ENCODE data around the gene WASHC4.

The WASHC4 gene, protein sequence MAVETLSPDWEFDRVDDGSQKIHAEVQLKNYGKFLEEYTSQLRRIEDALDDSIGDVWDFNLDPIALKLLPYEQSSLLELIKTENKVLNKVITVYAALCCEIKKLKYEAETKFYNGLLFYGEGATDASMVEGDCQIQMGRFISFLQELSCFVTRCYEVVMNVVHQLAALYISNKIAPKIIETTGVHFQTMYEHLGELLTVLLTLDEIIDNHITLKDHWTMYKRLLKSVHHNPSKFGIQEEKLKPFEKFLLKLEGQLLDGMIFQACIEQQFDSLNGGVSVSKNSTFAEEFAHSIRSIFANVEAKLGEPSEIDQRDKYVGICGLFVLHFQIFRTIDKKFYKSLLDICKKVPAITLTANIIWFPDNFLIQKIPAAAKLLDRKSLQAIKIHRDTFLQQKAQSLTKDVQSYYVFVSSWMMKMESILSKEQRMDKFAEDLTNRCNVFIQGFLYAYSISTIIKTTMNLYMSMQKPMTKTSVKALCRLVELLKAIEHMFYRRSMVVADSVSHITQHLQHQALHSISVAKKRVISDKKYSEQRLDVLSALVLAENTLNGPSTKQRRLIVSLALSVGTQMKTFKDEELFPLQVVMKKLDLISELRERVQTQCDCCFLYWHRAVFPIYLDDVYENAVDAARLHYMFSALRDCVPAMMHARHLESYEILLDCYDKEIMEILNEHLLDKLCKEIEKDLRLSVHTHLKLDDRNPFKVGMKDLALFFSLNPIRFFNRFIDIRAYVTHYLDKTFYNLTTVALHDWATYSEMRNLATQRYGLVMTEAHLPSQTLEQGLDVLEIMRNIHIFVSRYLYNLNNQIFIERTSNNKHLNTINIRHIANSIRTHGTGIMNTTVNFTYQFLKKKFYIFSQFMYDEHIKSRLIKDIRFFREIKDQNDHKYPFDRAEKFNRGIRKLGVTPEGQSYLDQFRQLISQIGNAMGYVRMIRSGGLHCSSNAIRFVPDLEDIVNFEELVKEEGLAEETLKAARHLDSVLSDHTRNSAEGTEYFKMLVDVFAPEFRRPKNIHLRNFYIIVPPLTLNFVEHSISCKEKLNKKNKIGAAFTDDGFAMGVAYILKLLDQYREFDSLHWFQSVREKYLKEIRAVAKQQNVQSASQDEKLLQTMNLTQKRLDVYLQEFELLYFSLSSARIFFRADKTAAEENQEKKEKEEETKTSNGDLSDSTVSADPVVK

GRCh38 chr12:105107494-105108371 lies at the start of gene WASHC4:
Gene WASHC4, plus strand, starts transcription at chr12:105107731. Its CDS starts 70 bp downstream, at chr12:105107801.
- DNase-seq (ENCODE audit: low read depth in 2 of 2), result peak; percentile 86 to 87

- DNase-seq (ENCODE audit: low read depth in 2 of 2), result no peak
These were observed 46.7 kb upstream of the WASHC4 start for GRCh38 chr12:105060715-105061378.

DNA sequence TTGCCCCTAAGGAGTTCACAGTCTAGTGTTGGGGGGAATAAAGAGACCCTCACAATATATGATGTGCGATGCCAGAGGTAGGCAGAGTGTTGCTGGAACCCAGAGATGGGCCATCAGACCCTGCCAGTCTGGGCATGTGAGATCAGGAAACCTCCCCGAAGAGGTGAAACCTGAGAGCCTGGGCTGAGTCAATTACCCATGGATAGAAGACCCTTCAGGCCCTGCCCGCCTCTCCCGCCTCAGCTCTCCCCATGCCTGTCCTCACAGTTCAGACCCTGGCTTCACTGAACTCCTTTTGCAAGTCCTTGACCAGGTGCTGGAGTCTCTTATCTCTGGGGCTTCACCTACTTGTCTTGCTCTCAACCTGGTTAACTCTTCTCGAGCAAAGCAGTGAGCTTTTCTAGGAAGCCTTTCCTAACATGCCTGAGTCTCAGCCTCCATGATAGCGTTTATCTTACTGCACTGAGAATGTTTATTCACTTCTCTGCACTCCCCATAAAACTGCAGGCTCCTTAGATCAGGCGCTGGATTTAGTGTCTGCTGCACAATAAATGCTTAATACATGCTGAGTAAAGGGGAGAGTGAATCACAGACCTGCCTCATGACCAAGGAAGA lies 42.9 kb upstream of the WASHC4 start:
- no peak for DNase-seq (ENCODE audit: low read depth in 2 of 2)

GRCh38 chr12:105067511-105068031 lies 40.0 kb upstream of the WASHC4 start:
- DNase-seq (ENCODE audit: low read depth in 2 of 2), result no peak

DNA sequence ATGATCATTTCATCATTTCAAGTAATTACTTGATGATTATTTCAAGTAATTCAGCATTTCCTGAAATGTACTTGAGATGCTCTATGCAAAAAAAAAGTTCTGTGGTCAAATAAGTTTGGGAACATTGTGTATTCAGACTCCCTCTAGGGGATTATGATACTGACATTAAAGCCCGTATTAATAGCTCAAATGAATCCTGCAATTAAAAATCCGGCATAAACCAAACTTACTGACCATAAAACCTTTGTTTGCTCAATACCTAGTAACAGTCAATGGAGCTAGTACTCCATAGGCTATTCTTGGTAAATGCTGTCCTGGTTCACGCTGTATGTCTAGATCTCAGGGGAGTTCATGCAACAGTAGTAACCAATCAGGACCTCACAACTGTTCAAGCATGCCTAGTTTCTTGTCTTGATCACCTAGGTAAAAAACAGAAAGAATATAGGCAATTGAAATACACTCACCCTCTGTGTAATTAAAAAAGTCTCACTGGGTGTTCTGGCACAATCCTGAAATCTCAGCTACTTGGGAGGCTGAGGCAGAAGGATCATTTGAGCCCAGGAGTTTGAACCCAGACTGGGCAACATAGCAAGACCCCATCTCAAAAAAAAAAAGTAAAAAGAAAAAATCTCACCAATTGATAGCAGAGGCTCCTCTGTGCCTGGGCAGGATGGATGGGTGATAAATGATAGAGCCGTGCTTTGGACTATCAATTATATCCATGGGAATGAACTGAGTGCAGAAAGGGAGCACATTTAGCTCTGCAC lies 37.4 kb upstream of the WASHC4 start:
- DNase-seq (ENCODE audit: low read depth in 2 of 2), result no peak

GRCh38 chr12:105071981-105072380 lies 35.5 kb upstream of the WASHC4 start:
- no peak for DNase-seq (ENCODE audit: low read depth in 2 of 2)

DNA sequence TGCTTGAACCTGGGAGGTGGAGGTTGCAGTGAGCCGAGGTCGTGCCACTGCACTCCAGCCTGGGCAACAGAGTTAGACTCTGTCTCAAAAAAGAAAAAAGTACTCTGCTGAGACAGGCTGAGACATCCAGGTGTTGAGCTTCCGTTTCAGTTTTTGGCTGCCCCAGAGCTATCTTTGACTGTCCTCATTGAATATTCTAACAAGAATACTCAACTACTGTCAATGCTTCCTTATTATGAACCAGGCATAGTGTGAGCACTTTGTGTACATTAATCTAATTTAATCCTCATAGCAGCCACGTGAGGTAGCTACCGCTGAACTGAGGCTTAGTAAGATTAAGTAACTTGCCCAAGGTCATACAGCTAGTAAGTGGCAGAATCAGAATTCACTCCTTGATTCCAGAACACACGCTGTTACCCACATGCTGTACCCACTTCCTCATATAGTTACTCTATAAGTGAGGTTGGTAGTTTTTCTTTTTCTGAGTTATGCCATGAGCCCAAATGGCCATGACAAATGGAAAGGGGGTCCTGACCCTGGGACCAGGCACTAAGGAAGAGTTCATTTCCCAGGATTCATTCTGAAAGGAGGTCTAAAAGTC lies 34.5 kb upstream of the WASHC4 start:
- DNase-seq (ENCODE audit: low read depth in 2 of 2), result no peak

- no peak for DNase-seq (ENCODE audit: low read depth in 2 of 2)
These were observed 31.4 kb upstream of the WASHC4 start for GRCh38 chr12:105076098-105076497.

- DNase-seq (ENCODE audit: low read depth in 2 of 2), result no peak
These were observed 30.6 kb upstream of the WASHC4 start for GRCh38 chr12:105076913-105077312.

DNA sequence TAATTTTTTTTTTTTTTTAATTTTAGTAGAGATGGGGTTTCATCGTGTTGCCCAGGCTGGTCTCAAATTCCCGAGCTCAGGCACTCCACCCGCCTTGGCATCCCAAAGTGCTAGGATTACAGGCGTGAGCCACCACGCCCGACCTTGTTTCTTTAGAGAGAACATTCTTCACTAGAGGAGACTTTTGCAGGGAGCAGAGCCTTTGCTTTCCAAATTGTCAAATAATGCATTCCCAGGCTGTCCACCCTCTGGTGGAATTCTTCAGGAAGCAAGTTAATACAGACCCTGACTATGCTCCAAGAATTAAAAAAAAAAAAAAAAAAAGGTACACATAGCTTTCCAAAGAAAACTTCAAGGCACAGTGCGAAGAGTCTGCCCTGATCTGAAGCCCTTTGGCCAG lies 30.1 kb upstream of the WASHC4 start:
- no peak for DNase-seq (ENCODE audit: low read depth in 2 of 2)

GRCh38 chr12:105078712-105079570 lies 28.6 kb upstream of the WASHC4 start:
- no peak for DNase-seq (ENCODE audit: low read depth in 2 of 2)

- DNase-seq (ENCODE audit: low read depth in 2 of 2), result no peak
These were observed 24.5 kb upstream of the WASHC4 start for GRCh38 chr12:105083031-105083430.

DNA sequence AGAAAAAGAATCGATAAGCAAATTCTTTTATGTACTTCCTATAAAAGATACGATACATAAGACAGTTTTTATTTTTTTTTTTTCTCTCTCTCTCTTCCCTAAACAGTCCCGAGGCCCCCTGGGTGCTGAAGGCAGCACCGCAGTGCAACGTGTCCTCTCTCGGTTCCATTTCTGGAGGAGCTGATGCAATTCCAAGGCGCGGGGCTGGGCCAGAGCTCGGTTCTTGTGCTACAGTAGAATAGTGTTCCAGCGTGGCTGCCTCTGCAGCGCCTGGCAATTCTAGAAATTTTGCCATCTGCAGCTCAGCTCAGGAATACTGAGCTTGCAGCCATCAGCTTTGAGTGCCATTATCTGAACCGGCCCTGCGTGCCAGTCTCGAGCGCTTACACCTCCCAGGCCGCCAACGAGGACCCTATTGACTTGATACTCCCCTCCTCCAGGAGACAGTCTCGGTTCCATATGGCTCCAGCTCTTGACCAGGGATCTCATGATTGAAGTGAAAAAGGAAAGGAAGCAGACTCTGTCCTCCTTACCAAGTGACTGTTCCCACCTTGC lies 23.9 kb upstream of the WASHC4 start:
- DNase-seq (ENCODE audit: low read depth in 2 of 2), result no peak

DNA sequence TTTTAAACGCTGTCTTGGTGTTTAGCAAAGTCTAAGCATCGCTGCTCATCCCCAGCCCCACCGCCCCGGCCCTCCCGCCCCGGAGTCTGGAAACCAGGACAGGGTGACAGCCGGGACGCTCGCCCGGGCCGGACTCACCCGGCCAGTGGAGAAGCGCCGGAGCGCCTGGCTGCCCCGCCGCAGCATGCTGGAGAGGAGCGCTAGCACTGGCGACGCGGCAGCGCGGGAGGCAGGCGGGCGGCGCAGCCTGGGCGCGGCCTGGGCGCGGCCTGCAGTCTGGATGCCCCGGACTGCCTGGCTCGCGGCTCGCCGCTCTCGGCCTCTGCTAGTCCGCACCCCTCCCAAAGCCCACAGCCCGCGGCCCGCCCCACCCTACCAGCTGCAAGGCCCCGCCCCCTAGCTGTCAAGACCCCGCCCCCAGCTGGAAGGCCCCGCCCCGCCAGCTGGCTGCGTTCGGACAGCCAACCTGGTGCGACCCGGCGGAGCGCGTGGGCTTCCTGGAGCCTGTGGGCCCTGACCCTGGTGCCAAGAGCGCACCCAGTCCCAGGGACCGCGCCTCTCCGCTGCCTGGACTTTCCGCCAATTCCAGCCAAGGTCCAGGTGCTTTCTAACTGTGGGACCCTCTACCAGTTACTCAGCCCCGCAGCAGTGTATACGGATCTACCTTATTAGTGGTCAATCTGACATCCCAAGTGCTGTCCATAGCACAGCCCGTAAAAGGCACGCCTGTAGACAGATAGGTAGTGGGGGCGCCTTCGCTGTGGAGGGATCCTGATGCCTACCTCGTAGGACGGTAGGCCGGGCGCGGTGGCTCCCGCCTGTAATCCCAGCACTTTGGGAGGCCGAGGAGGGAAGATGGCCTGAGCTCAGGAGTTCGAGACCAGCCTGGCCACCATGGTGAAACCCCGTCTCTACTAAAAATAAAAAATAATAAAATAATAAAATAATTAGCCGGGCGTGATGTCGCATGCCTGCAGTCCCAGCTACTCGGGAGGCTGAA lies 23.0 kb upstream of the WASHC4 start, which contains the start of gene ALDH1L2:
Gene ALDH1L2 (minus strand): TSS at position 208 of the 1,000 bp plus-strand sequence. CDS start 22 bp downstream, at position 186.
- DNase-seq (ENCODE audit: low read depth in 2 of 2), result no peak

DNA sequence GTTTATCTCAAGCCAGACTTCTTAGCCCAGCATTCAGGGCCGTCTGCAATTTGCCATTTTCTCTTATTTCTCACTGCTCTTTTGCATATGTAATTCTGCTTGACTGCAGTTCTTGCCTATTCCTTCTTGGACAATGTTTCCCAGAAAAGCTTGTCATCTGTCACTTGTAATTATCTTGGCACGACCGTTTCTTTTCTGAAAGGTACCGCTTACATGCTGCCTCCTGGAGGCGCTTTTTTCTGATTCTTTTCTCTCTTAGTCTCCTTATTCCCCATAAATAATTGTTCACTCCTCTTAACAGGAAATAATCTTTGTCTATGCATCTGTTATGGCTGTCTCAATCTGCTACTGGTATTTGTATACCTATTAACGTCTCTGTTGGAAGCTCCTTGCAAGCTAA lies 22.0 kb upstream of the WASHC4 start:
- no peak for DNase-seq (ENCODE audit: low read depth in 2 of 2)

- DNase-seq (ENCODE audit: low read depth in 2 of 2), result no peak
These were observed 17.7 kb upstream of the WASHC4 start for GRCh38 chr12:105089817-105090216.

Data from stimulated activated CD8-positive, alpha-beta memory T cell treated with anti-CD3 and anti-CD28 coated beads, Interleukin-15, amount 100 ng/mL, for 4 hours (primary cell).